Measurements from ENCODE around the gene OBP2B. TPM values are rescaled to one million over a fixed set of nuclear protein-coding genes. Genes with fewer than 3 reads are reported as not detected.
A peak's percentile ranks its signal among the peaks of the same experiment; 100 is the strongest.

The OBP2B gene
- total and polyA plus RNA-seq, 9 of the 15 experiments (the other 6 are each of a cell fraction or from before 2014, with no cell fraction given), result not detected

- no peak for TF ChIP-seq NFIX (CRISPR knock-in tag; IDR thresholded peaks at IDR 0.05; ENCODE audit: low read depth)
- TF ChIP-seq RERE (CRISPR knock-in tag; IDR thresholded peaks at IDR 0.05; ENCODE audit: borderline replicate concordance), result no peak
- TF ChIP-seq NR3C1 (CRISPR knock-in tag; IDR thresholded peaks at IDR 0.05), result no peak
- TF ChIP-seq ZNF24 (IDR thresholded peaks at IDR 0.05), result peak; percentile 58; the same call in 1 of the 2 replicates
- TF ChIP-seq NFATC3 (IDR thresholded peaks at IDR 0.05), result no peak
- no peak for TF ChIP-seq ZNF551 (CRISPR knock-in tag; IDR thresholded peaks at IDR 0.05)
- no peak for TF ChIP-seq MEF2A (IDR thresholded peaks at IDR 0.05; ENCODE audit: control insufficient read depth, low read depth, low read length)
- TF ChIP-seq SETDB1 (IDR thresholded peaks at IDR 0.05; ENCODE audit: low read length), result no peak
- peak; percentile 25; the same call in 1 of the 2 replicates for TF ChIP-seq PKNOX1 (IDR thresholded peaks at IDR 0.05)
- no peak for TF ChIP-seq TCF7L2 (IDR thresholded peaks at IDR 0.05; ENCODE audit: low read depth, low read length)
- TF ChIP-seq TAF15 (IDR thresholded peaks at IDR 0.05; ENCODE audit: low read depth, low read length), result no peak
- TF ChIP-seq CBX2 (IDR thresholded peaks at IDR 0.05; ENCODE audit: insufficient read depth, low read length, poor library complexity, severe bottlenecking), result no peak
- TF ChIP-seq ZNF253 (CRISPR knock-in tag; conservative IDR thresholded peaks at IDR 0.05), result no peak
- no peak for TF ChIP-seq CBX8 (IDR thresholded peaks at IDR 0.05; ENCODE audit: borderline replicate concordance, extremely low read depth, low read depth, low read length, poor library complexity, severe bottlenecking)
- no peak for TF ChIP-seq RFX5 (IDR thresholded peaks at IDR 0.05; ENCODE audit: low read depth, low read length)
- TF ChIP-seq HBP1 (CRISPR knock-in tag; IDR thresholded peaks at IDR 0.05), result no peak
- no peak for TF ChIP-seq ZNF41 (CRISPR knock-in tag; conservative IDR thresholded peaks at IDR 0.05)
- TF ChIP-seq POLR3A (IDR thresholded peaks at IDR 0.05; ENCODE audit: borderline replicate concordance, extremely low read depth, insufficient read depth, insufficient read length), result no peak
- TF ChIP-seq GTF2B (IDR thresholded peaks at IDR 0.05; ENCODE audit: extremely low read depth, insufficient read length), result no peak
- TF ChIP-seq TCF3 (CRISPR knock-in tag; IDR thresholded peaks at IDR 0.05), result no peak
Measured at GRCh38 chr9:133238851-133239532, 29.9 kb upstream of the OBP2B start (continued).

Measured in K562 (cell line).